Measurements from ENCODE around the gene CYTH2.

CYTH2 gene

DNA sequence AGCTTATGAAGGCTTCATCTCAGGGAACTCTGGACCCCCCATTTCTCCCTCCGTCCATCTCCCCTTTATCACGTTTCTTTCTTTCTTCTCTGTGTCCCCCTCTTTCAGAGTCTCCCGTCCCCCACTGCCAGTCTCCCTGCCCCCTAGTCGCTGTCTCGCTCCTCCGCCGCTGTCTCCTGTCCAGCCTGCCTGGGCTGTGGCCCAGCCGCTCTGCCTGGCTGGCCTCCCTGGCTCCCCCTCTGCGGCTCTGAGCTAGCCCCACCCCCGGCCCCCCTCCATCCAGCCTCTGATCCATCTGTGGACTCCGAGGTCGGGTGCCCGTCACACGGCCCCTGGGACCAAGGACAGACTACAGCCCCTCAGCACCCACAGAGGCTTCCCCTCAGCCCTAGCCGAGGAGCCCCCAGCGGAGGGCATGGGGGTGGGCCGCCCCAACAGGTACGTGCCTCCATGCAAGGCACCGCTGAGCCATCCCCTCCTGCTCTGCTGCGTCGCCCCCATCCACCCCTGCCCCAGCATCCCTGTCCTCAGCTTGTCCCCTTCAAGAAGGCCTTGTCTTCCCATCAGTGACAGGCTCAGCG lies 14.9 kb upstream of the CYTH2 start:
- DNase-seq, result no peak

- DNase-seq, result no peak
These were observed 13.8 kb upstream of the CYTH2 start, which contains the start of gene KCNJ14 for GRCh38 chr19:48455171-48455907. Gene KCNJ14, plus strand, starts transcription at chr19:48455574. Its CDS starts 6,151 bp downstream, at chr19:48461725.

GRCh38 chr19:48455908-48456562 lies 13.1 kb upstream of the CYTH2 start:
- no peak for DNase-seq

GRCh38 chr19:48456864-48457263 lies 12.3 kb upstream of the CYTH2 start:
- DNase-seq, result no peak

- no peak for DNase-seq
These were observed 11.2 kb upstream of the CYTH2 start for GRCh38 chr19:48458016-48458415.

- DNase-seq, result no peak
These were observed 7.6 kb upstream of the CYTH2 start for GRCh38 chr19:48461651-48461981.

- DNase-seq, result no peak
These were observed 7.0 kb upstream of the CYTH2 start for GRCh38 chr19:48461982-48462655.

- no peak for DNase-seq
These were observed 4.0 kb upstream of the CYTH2 start for GRCh38 chr19:48465215-48465614.

DNA sequence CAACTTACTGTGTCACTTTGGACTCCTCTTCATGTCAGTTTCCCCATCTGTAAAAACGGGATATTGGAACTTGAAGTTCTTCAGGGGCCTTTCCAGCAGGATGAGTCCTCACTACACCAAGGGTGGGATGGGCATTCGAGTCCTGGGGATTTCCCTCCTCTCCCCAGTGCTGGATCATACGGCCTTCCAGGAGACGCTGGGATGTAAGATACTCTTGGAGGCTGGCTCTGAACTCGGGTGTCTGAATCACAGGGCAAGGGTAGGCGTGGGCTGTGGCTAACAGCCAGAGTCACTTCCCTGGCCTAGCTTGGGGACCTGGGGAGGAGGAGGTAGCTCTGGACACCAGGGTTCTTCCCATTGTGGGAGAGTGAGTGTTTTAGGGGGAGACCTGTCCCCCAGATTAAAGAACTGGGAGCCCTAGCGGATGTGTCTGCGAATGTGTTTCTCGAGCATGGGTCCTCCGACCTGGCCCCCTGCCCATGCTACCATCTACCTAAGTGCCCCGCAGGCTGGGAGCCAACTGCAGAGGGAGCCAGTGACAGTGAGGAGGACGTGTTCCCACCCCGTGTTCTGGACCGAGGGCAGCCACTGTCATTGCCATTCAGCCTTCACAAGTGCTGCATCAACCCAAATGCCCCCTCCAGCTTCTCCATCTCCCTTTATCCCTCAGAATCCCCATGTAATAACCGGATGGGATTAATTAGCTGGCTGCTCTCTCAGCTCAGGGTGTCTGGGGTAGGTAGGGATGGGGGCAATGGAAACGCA lies 2.4 kb upstream of the CYTH2 start:
- no peak for DNase-seq

GRCh38 chr19:48468772-48469288 lies 339 bp upstream of the CYTH2 start:
- DNase-seq, result peak; percentile 100

GRCh38 chr19:48469934-48470680 lies 938 bp downstream of the CYTH2 start:
- DNase-seq, result no peak

GRCh38 chr19:48470856-48471255 lies 1.7 kb downstream of the CYTH2 start:
- DNase-seq, result no peak

GRCh38 chr19:48471836-48472235 lies 2.7 kb downstream of the CYTH2 start:
- no peak for DNase-seq

GRCh38 chr19:48473161-48473966 lies 4.2 kb downstream of the CYTH2 start:
- no peak for DNase-seq

DNA sequence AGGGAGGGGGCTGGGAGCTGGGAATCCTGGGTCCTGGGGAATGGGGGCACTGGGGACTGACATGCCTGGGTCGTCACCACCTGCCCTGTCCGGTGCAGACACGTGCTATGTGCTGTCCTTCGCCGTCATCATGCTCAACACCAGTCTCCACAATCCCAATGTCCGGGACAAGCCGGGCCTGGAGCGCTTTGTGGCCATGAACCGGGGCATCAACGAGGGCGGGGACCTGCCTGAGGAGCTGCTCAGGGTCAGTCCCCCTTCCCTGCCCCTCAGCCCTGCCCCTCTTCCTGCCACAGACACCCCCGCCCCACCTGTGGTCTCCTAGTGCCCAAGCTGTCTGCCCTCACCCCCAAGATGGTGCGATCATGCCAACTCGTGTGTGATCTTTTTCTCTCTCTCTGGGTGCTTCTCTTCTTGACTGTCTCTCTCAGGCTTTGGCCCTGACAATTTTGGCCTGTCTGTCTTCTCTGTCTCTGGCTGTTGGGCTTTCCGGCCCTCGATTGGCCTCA lies 5.0 kb downstream of the CYTH2 start:
- no peak for DNase-seq

- DNase-seq, result no peak
These were observed 6.3 kb downstream of the CYTH2 start for GRCh38 chr19:48475369-48476068.

- DNase-seq, result no peak
These were observed 7.0 kb downstream of the CYTH2 start for GRCh38 chr19:48476176-48476575.

- no peak for DNase-seq
These were observed 8.0 kb downstream of the CYTH2 start for GRCh38 chr19:48477067-48477685.

DNA sequence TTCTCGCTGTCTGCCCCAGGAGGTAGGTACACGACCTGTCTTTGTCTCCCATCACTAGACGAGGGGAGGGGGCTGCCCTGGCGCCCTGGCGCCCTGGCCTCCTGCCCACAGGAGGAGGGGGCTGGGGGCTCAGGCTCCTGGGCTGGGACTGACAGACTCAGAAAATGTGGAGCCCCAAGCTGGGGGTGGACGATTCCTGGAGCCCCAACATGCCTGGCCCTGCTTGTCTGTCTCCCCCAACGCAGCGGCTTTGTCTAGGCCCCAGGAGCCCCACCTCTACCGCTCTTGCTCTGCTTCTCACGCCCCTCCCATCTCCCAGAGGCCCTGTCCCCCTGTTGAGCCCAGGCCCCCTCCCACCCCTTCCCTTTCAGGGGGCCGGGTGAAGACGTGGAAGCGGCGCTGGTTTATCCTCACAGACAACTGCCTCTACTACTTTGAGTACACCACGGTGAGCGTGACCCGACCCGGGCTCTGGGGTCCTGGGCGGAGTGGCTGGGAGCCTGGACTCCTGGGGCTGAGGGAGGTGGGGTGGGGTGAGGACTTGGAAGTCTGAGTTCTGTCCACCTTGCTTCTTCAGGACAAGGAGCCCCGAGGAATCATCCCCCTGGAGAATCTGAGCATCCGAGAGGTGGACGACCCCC lies 8.6 kb downstream of the CYTH2 start:
- DNase-seq, result no peak

All from CD4-positive, alpha-beta T cell treated with Interferon alpha-2 for 1 hour (primary cell).